Measurements from ENCODE around the gene UNC13B.

Gene UNC13B

DNA sequence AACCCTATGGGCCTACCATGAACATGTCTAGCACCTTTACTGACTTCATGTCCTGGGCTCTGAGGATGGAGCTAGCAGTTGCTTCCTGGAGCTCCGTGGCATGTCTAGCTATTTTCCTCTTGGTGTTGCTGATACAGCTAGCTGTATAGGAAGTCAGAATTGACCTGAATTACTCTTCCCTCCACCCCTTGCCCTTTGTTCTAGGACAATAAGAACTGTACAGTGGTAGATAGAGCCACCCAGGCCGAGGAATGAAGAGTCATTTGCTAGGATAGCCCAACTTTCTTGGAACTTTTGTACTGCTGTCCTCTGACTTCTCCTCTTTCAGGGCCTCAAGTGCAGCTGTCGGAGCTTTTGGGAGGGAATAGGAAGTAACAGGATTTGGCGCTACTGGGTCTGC lies 218.2 kb downstream of the UNC13B start:
- H3K27me3 ChIP-seq (ENCODE audit: insufficient read depth, insufficient read length) = no peaks in the 10 kb centered on the region
- no peak overlapping the region for H3K4me3 ChIP-seq (ENCODE audit: insufficient read length, low read depth)
- no peak for TF ChIP-seq YY1 (IDR thresholded peaks at IDR 0.05; ENCODE audit: insufficient read depth, insufficient read length)
- no peak for TF ChIP-seq ZNF274 (IDR thresholded peaks at IDR 0.05; ENCODE audit: low read depth, low read length)
- TF ChIP-seq SUZ12 (IDR thresholded peaks at IDR 0.05; ENCODE audit: extremely low read depth, insufficient read depth, insufficient read length) = no peak
- H3K9me3 ChIP-seq (ENCODE audit: insufficient read depth, low read length) = no peaks in the 10 kb centered on the region
- H3K36me3 ChIP-seq (ENCODE audit: insufficient read depth, insufficient read length, low read length) = peaks cover 37% of the 10 kb centered on the region
- no peaks in the 10 kb centered on the region for H3K4me1 ChIP-seq (ENCODE audit: insufficient read depth, insufficient read length)
- DNase-seq (ENCODE audit: low read depth, low spot score) = no peak
- H3K9ac ChIP-seq (ENCODE audit: insufficient read length, low read depth) = no peak overlapping the region

DNA sequence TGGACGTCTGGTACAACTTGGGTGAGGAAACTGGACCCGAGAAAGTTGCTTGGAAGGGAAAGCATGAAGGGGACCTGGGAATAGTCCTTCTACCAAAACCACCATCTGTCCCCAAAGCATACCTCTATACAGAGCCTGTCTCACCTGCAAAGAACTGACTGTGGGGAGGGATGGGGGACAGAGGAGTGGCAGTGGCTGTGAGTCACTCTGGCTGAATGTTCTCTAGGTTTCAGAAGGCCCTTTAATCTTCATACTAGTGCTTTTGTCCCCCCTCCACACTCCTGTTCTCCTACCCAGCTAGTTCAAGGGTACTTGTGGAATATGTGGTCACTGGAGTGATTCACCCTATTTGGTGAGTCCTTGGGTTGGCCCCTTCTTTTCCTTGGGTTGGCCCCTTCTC lies 218.8 kb downstream of the UNC13B start:
- TF ChIP-seq SUZ12 (IDR thresholded peaks at IDR 0.05; ENCODE audit: extremely low read depth, insufficient read depth, insufficient read length) = no peak
- TF ChIP-seq ZNF274 (IDR thresholded peaks at IDR 0.05; ENCODE audit: low read depth, low read length) = no peak
- no peak for TF ChIP-seq YY1 (IDR thresholded peaks at IDR 0.05; ENCODE audit: insufficient read depth, insufficient read length)
- peaks cover 31% of the 10 kb centered on the region for H3K36me3 ChIP-seq (ENCODE audit: insufficient read depth, insufficient read length, low read length)
- H3K9me3 ChIP-seq (ENCODE audit: insufficient read depth, low read length) = no peaks in the 10 kb centered on the region
- H3K27me3 ChIP-seq (ENCODE audit: insufficient read depth, insufficient read length) = no peaks in the 10 kb centered on the region
- DNase-seq (ENCODE audit: low read depth, low spot score) = no peak
- no peak overlapping the region for H3K4me3 ChIP-seq (ENCODE audit: insufficient read length, low read depth)
- no peak overlapping the region for H3K9ac ChIP-seq (ENCODE audit: insufficient read length, low read depth)
- no peaks in the 10 kb centered on the region for H3K4me1 ChIP-seq (ENCODE audit: insufficient read depth, insufficient read length)

DNA sequence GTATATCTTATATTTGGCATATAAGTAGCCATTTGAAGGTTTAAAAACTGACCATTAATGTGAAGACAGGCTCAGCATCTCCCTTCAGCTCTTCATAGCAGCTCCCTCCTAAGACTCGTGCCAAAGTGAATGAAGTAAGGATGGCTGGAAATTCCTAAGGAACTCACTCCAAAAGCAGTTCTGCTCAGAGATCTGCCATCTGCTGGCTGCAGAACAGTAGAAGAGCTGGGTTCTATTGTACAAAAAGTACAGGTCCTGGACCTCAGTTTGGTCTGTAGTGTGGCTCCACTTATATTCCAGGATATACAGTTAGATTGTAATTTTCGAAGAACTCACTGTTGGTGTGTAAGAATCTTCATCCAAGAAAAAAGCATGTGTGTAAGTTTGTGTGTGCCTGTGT lies 223.2 kb downstream of the UNC13B start:
- H3K27me3 ChIP-seq (ENCODE audit: insufficient read depth, insufficient read length) = no peaks in the 10 kb centered on the region
- peaks cover 42% of the 10 kb centered on the region for H3K36me3 ChIP-seq (ENCODE audit: insufficient read depth, insufficient read length, low read length)
- no peaks in the 10 kb centered on the region for H3K4me1 ChIP-seq (ENCODE audit: insufficient read depth, insufficient read length)
- H3K4me3 ChIP-seq (ENCODE audit: insufficient read length, low read depth) = no peak overlapping the region
- no peaks in the 10 kb centered on the region for H3K9me3 ChIP-seq (ENCODE audit: insufficient read depth, low read length)
- no peak overlapping the region for H3K9ac ChIP-seq (ENCODE audit: insufficient read length, low read depth)
- TF ChIP-seq YY1 (IDR thresholded peaks at IDR 0.05; ENCODE audit: insufficient read depth, insufficient read length) (no peak), ZNF274 (IDR thresholded peaks at IDR 0.05; ENCODE audit: low read depth, low read length) (no peak), SUZ12 (IDR thresholded peaks at IDR 0.05; ENCODE audit: extremely low read depth, insufficient read depth, insufficient read length) (no peak)
- no peak for DNase-seq (ENCODE audit: low read depth, low spot score)

DNA sequence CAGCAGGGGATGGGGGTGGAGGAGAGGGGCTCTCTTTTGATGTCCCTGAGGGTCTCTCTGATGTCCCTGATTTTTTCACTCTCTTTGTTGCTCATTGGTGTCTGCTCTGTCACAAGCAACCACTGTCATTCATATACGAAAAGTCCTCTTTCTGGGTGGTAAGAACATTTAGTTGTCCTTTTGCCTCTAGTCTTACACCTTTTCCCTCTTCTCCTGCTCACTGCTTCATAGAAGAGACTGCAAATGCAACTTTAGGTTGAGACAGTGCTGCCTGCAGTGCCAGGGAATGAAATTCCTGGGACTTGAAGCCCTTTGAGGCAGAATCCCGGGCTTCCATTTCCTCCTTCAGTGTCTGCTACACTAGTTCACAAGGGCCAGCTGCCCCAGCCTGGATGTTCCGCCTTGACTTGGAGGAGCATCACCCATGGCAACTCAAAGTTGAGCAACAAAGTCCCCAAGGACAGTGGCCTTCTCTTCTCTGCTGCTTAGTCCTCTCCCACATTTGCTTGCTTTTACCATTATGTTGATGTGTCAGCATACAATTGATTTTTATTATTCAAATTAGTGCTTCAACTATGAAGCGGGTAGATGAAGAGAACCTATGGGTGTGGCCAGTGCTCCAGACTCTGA lies 233.4 kb downstream of the UNC13B start:
- Histone ChIP-seq H3K27me3 (ENCODE audit: insufficient read depth, insufficient read length) (no peaks in the 10 kb centered on the region), H3K4me3 (ENCODE audit: insufficient read length, low read depth) (no peak overlapping the region), H3K9me3 (ENCODE audit: insufficient read depth, low read length) (no peaks in the 10 kb centered on the region), H3K36me3 (ENCODE audit: insufficient read depth, insufficient read length, low read length) (peaks cover 55% of the 10 kb centered on the region), H3K4me1 (ENCODE audit: insufficient read depth, insufficient read length) (no peaks in the 10 kb centered on the region), H3K9ac (ENCODE audit: insufficient read length, low read depth) (no peak overlapping the region)
- no peak for DNase-seq (ENCODE audit: low read depth, low spot score)
- TF ChIP-seq ZNF274 (IDR thresholded peaks at IDR 0.05; ENCODE audit: low read depth, low read length) (no peak), YY1 (IDR thresholded peaks at IDR 0.05; ENCODE audit: insufficient read depth, insufficient read length) (no peak), SUZ12 (IDR thresholded peaks at IDR 0.05; ENCODE audit: extremely low read depth, insufficient read depth, insufficient read length) (no peak)

DNA sequence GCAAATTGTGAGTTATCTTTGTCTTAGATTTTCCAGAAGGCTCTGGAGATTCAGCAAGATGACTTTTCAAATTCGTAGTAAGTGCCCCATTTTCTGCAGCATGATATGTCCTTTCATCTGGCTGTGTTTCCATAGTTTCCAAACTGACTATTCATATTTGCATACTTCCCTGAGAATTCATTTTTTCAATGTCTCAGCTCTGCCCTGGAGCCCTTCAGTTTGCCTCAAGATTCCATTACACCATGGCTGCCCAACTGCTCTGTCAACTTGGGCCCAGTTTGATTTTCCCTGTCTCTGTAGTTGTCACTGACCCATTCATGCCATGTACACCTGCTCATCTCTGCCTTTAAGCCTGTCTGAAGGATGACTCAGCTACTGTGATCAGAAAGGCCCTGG lies 233.9 kb downstream of the UNC13B start:
- no peaks in the 10 kb centered on the region for H3K9me3 ChIP-seq (ENCODE audit: insufficient read depth, low read length)
- no peak overlapping the region for H3K9ac ChIP-seq (ENCODE audit: insufficient read length, low read depth)
- no peaks in the 10 kb centered on the region for H3K4me1 ChIP-seq (ENCODE audit: insufficient read depth, insufficient read length)
- TF ChIP-seq SUZ12 (IDR thresholded peaks at IDR 0.05; ENCODE audit: extremely low read depth, insufficient read depth, insufficient read length) = no peak
- no peaks in the 10 kb centered on the region for H3K27me3 ChIP-seq (ENCODE audit: insufficient read depth, insufficient read length)
- H3K36me3 ChIP-seq (ENCODE audit: insufficient read depth, insufficient read length, low read length) = peaks cover 55% of the 10 kb centered on the region
- no peak overlapping the region for H3K4me3 ChIP-seq (ENCODE audit: insufficient read length, low read depth)
- DNase-seq (ENCODE audit: low read depth, low spot score) = no peak

DNA sequence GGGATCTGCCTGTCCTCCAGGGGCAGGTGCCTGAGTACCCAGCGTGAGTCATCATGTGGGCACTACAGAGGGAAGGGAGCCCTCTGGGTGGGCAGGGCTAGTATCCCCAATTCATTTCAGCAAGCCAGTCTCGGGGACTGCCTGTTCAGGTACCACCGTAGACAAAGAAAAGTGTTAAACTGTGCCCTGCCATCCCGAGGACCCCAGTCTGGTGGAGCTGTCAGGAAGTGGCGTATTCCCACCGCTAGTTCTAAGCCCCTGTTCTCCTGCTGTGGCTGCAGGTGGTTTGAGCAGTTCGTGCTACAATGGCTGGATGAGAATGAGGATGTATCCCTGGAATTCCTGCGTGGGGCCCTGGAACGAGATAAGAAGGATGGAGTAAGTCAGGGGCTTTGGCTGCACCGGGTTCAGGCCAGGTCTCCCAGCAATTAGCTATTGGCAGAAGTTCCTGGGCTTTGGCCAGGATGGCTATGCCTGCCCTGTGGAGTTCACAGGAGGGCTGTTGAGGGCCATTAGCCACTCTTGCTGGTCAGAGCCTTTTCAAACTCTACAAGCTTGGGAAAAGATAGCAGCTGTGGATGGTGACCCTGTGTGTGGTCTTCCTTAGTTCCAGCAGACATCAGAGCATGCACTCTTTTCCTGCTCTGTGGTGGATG lies 234.9 kb downstream of the UNC13B start:
- H3K36me3 ChIP-seq (ENCODE audit: insufficient read depth, insufficient read length, low read length) = peaks cover 54% of the 10 kb centered on the region
- no peaks in the 10 kb centered on the region for H3K27me3 ChIP-seq (ENCODE audit: insufficient read depth, insufficient read length)
- no peak for DNase-seq (ENCODE audit: low read depth, low spot score)
- no peaks in the 10 kb centered on the region for H3K4me1 ChIP-seq (ENCODE audit: insufficient read depth, insufficient read length)
- no peak overlapping the region for H3K4me3 ChIP-seq (ENCODE audit: insufficient read length, low read depth)
- TF ChIP-seq ZNF274 (IDR thresholded peaks at IDR 0.05; ENCODE audit: low read depth, low read length) = no peak
- TF ChIP-seq YY1 (IDR thresholded peaks at IDR 0.05; ENCODE audit: insufficient read depth, insufficient read length) = no peak
- TF ChIP-seq SUZ12 (IDR thresholded peaks at IDR 0.05; ENCODE audit: extremely low read depth, insufficient read depth, insufficient read length) = no peak
- H3K9ac ChIP-seq (ENCODE audit: insufficient read length, low read depth) = no peak overlapping the region
- H3K9me3 ChIP-seq (ENCODE audit: insufficient read depth, low read length) = no peaks in the 10 kb centered on the region

DNA sequence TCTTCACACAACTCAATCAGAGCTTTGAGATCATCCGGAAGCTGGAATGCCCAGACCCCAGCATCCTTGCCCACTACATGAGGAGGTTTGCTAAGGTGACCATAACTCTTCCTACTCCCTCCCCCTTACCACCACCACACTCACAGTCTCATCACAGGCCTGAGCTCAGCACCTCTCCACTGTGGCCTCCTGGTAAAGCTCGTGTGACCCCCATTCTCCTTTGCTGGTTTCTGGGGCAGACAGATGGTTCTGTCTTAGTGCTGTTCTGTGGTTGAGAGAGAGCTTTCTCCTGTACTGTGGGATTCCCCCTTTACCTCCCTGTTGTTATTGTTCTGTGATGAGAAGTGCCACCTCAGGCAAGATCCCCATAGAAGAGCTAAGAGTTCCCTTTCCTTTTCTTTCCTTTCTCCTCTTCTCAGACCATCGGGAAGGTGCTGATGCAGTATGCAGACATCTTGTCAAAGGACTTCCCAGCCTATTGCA lies 235.4 kb downstream of the UNC13B start:
- H3K4me1 ChIP-seq (ENCODE audit: insufficient read depth, insufficient read length) = no peaks in the 10 kb centered on the region
- H3K27me3 ChIP-seq (ENCODE audit: insufficient read depth, insufficient read length) = no peaks in the 10 kb centered on the region
- TF ChIP-seq SUZ12 (IDR thresholded peaks at IDR 0.05; ENCODE audit: extremely low read depth, insufficient read depth, insufficient read length) (no peak), ZNF274 (IDR thresholded peaks at IDR 0.05; ENCODE audit: low read depth, low read length) (no peak)
- peaks cover 58% of the 10 kb centered on the region for H3K36me3 ChIP-seq (ENCODE audit: insufficient read depth, insufficient read length, low read length)
- no peak for DNase-seq (ENCODE audit: low read depth, low spot score)
- no peak overlapping the region for H3K4me3 ChIP-seq (ENCODE audit: insufficient read length, low read depth)
- H3K9ac ChIP-seq (ENCODE audit: insufficient read length, low read depth) = no peak overlapping the region
- H3K9me3 ChIP-seq (ENCODE audit: insufficient read depth, low read length) = no peaks in the 10 kb centered on the region
